K562 (cell line): ENCODE results near the gene PCDH9. TPM values are rescaled to one million over a fixed set of nuclear protein-coding genes. Genes with fewer than 3 reads are reported as not detected.

Source experiments
- ATAC-seq: fragments of 200-7000 bp; cut with Tn5 transposase; 3 replicates; pipeline ENCODE4 v1.9.1; 2020; ENCODE audit warnings: moderate library complexity
- BruUV-seq: library from RNA; stranded (reverse); fragments of 400-500 nt; replicated peaks from 2 replicates; lab custom pipeline; 2021; lab: Mats Ljungman, UMichigan
- CTCF ChIA-PET: fragments of 300-600 bp; formaldehyde crosslinking; extraction: SDS; loops from one replicate; lab custom pipeline; 2021; ENCODE audit warnings: low intra/inter-chr PET ratio; lab: Yijun Ruan, JAX
- POLR2A ChIA-PET: fragments of 300-600, 350-650 bp; sonication (Branson Sonifier 250); formaldehyde crosslinking; extraction: SDS; loops from one replicate; lab custom pipeline; 2021; ENCODE audit warnings: antibody characterized with exemption, inconsistent platforms; lab: Yijun Ruan, JAX
- DNase-seq, 4 experiments: peaks; one replicate each; pipeline versions ENCODE4 v3.0.0 to v3.0.0-alpha.2; 2011 to 2018; ENCODE audit warnings: low spot score in 3 of 4, mixed read lengths in 3 of 4; ENCODE audit errors: extremely low read depth in 1 of 4
- FAIRE-seq: peaks from 2 replicates; lab custom pipeline; 2011; peaks lifted over from hg19 to GRCh38; lab: Jason Lieb, UNC
- H2AFZ ChIP-seq: 2 replicates; pipeline ENCODE4 v1.6.0; 2011; ENCODE audit warnings: low read depth, low read length, control low read depth, inconsistent platforms
- H3K27ac ChIP-seq: fragments of 200-600 bp; 3 replicates; pipeline ENCODE4 v1.8.0; 2011; ENCODE audit warnings: low read depth, mild to moderate bottlenecking, control low read depth, inconsistent platforms, low read length, moderate library complexity, mixed read lengths; ENCODE audit errors: extremely low read depth
- H3K27me3 ChIP-seq, 2 experiments: fragments of 300-600 bp in 1 of 2; 2 replicates in 1 of 2; 3 replicates in 1 of 2; pipeline versions ENCODE4 v1.6.0 to v1.8.0; 2011; ENCODE audit warnings: inconsistent platforms in 2 of 2, low read length in 2 of 2, mild to moderate bottlenecking in 1 of 2, mixed read lengths in 1 of 2, moderate library complexity in 1 of 2; ENCODE audit not compliant: control insufficient read depth in 2 of 2, insufficient read depth in 2 of 2
- H3K36me3 ChIP-seq: fragments of 300-600 bp; 3 replicates; pipeline ENCODE4 v1.8.0; 2011; ENCODE audit warnings: mild to moderate bottlenecking, low read length, inconsistent platforms; ENCODE audit not compliant: control insufficient read depth, insufficient read depth
- H3K4me1 ChIP-seq, 2 experiments: fragments of 200-600 bp in 1 of 2; replicated peaks in 1 of 2; 2 replicates in 1 of 2; 3 replicates in 1 of 2; pipeline versions ENCODE4 v1.5.1 to v1.8.0; 2011; ENCODE audit warnings: inconsistent platforms in 2 of 2, low read length in 2 of 2, mild to moderate bottlenecking in 1 of 2, mixed read lengths in 1 of 2, moderate library complexity in 1 of 2; ENCODE audit not compliant: control insufficient read depth in 2 of 2, insufficient read depth in 2 of 2
- H3K4me2 ChIP-seq: 2 replicates; pipeline ENCODE4 v1.6.1; 2011; ENCODE audit warnings: low read length, control low read depth, inconsistent platforms, mixed read lengths; ENCODE audit not compliant: insufficient read depth
- H3K4me3 ChIP-seq: fragments of 200-600 bp; sonication (generic), shearing (Covaris generic); 2 replicates; pipeline ENCODE4 v1.5.1; 2016; ENCODE audit warnings: control low read depth, inconsistent platforms
- H3K79me2 ChIP-seq: fragments of 200-600 bp; 3 replicates; pipeline ENCODE4 v1.8.0; 2011; ENCODE audit warnings: low read length, inconsistent platforms; ENCODE audit not compliant: control insufficient read depth, insufficient read depth
- H3K9ac ChIP-seq, 2 experiments: 2 replicates each; pipeline versions ENCODE4 v1.6.0 to v1.6.1; 2011; ENCODE audit warnings: low read depth in 2 of 2, low read length in 2 of 2, control low read depth in 1 of 2, inconsistent platforms in 1 of 2, mild to moderate bottlenecking in 1 of 2, mixed read lengths in 1 of 2; ENCODE audit not compliant: insufficient read depth in 1 of 2
- H3K9me1 ChIP-seq: one replicate; pipeline ENCODE4 v1.6.0; 2011; ENCODE audit warnings: inconsistent platforms, mild to moderate bottlenecking, low read length, moderate library complexity; ENCODE audit not compliant: control insufficient read depth, insufficient read depth
- H3K9me3 ChIP-seq: replicated peaks from 2 replicates; pipeline ENCODE4 v1.5.1; 2011; ENCODE audit warnings: low read depth, low read length, inconsistent platforms; ENCODE audit not compliant: control insufficient read depth, insufficient read depth
- H4K20me1 ChIP-seq: replicated peaks from 2 replicates; pipeline ENCODE4 v1.6.1; 2011; ENCODE audit warnings: low read length, inconsistent platforms, mixed read lengths; ENCODE audit not compliant: control insufficient read depth, insufficient read depth
- CREB3 ChIP-seq: fragments of 450-650 bp; conservative IDR thresholded peaks from 2 replicates; pipeline ENCODE4 v1.6.1; 2016; ENCODE audit warnings: missing genetic modification characterization, low read depth, mild to moderate bottlenecking, missing compliant biosample characterization, moderate library complexity
- FOXJ2 ChIP-seq: fragments of 200-800 bp; sonication (Bioruptor generic); IDR thresholded peaks from 2 replicates; pipeline ENCODE4 v1.6.1; 2016; ENCODE audit warnings: missing genetic modification characterization, missing compliant biosample characterization
- KDM5B ChIP-seq: fragments of 200-600 bp; sonication (generic); IDR thresholded peaks from 2 replicates; pipeline ENCODE4 v1.6.1; 2012; ENCODE audit warnings: low read depth, mild to moderate bottlenecking, moderate library complexity, low read length, control low read depth, inconsistent platforms; ENCODE audit not compliant: insufficient replicate concordance
- NEUROD1 ChIP-seq: fragments of 150-350 bp; IDR thresholded peaks from 2 replicates; pipeline ENCODE4 v1.6.1; 2014; ENCODE audit warnings: borderline replicate concordance, low read length, low read depth; ENCODE audit not compliant: partially characterized antibody
- PRDM10 ChIP-seq: fragments of 450-650 bp; IDR thresholded peaks from 2 replicates; pipeline ENCODE4 v1.6.1; 2018; ENCODE audit not compliant: partially characterized antibody
- RFX1 ChIP-seq: fragments of 450-650 bp; IDR thresholded peaks from 2 replicates; pipeline ENCODE4 v1.6.1; 2016; ENCODE audit warnings: mild to moderate bottlenecking, moderate library complexity
- SMAD4 ChIP-seq: fragments of 250-450 bp; sonication (Bioruptor Pico); conservative IDR thresholded peaks from 2 replicates; pipeline ENCODE4 v1.8.0; 2021; ENCODE audit warnings: inconsistent platforms, mild to moderate bottlenecking, moderate library complexity
- SMC3 ChIP-seq: conservative IDR thresholded peaks from 2 replicates; pipeline ENCODE4 v1.6.1; 2011; ENCODE audit warnings: low read depth, low read length, improper control_type of control experiment; ENCODE audit not compliant: insufficient read depth
- ZBTB17 ChIP-seq: fragments of 450-650 bp; formaldehyde crosslinking; IDR thresholded peaks from 2 replicates; pipeline ENCODE4 v1.4.0; 2020; ENCODE audit warnings: mild to moderate bottlenecking
- ZNF146 ChIP-seq: IDR thresholded peaks from one replicate; pipeline ENCODE4 v1.6.1; 2018; ENCODE audit warnings: missing compliant biosample characterization; ENCODE audit not compliant: unreplicated experiment
- WGBS: fragments of 100-300 bp; shearing (Covaris generic); methylation state at CpG from one replicate; pipeline ENCODE4 v1.1.6; 2016; ENCODE audit warnings: low coverage, mixed read lengths; ENCODE audit not compliant: insufficient coverage; ENCODE audit errors: missing lambda C conversion rate; 5-methylcytosine and 5-hydroxymethylcytosine counted together
- in situ Hi-C: fragments of 300-500 bp; cut with MboI; formaldehyde crosslinking; loops from 4 replicates; pipeline ENCODE4 v1.15.0; 2018; ENCODE audit warnings: inconsistent platforms, mixed read lengths
- intact Hi-C: fragments of 100-400 bp; cut with micrococcal nuclease; formaldehyde crosslinking; loops from 2 replicates; pipeline ENCODE4 v1.14.2; 2022
- polyA plus RNA-seq, 8 experiments: library from polyadenylated mRNA; depleted of rRNA in 4 of 8; stranded (reverse) in 5 of 8; unstranded in 3 of 8; fragments of >200 nt; fragmentation: Nextera tagmentation in 2 of 8; fragmentation: Illumina TruSeq in 1 of 8; extraction: Ambion mirVana in 2 of 8; extraction: Trizol in 1 of 8; gene quantifications; 2 replicates each; pipeline versions ENCODE4 v1.2.1 to v1.2.3, GENCODE V29; 2011 to 2014; ENCODE audit warnings: inconsistent platforms in 1 of 8, missing spikeins in 1 of 8
- total RNA-seq, 7 experiments: library from RNA; depleted of rRNA in 6 of 7; stranded (reverse); fragments of >200 nt in 6 of 7; fragmentation: Illumina TruSeq in 2 of 7; extraction: Trizol in 2 of 7; gene quantifications; 2 replicates each; pipeline versions ENCODE4 v1.2.1 to v1.2.3, GENCODE V29; 2011 to 2021; ENCODE audit warnings: low replicate concordance in 1 of 7
- TF ChIP-seq, protein P1 (sequence below): fragments of 450-650 bp; formaldehyde crosslinking; IDR thresholded peaks from 2 replicates; pipeline ENCODE4 v1.4.0; 2020; ENCODE audit warnings: mild to moderate bottlenecking, moderate library complexity

Gene PCDH9
- total and polyA plus RNA-seq, 9 of the 15 experiments (the other 6 are each of a cell fraction or from before 2014, with no cell fraction given) = 1.1 to 6.7 (median 4.9) TPM

GRCh38 chr13:67033170-67033569, 197.0 kb downstream of the PCDH9 start (continued):
- no peak for TF ChIP-seq PRDM10

GRCh38 chr13:67023130-67023876, 206.8 kb downstream of the PCDH9 start:
- POLR2A ChIA-PET = interaction anchor here (0.7 kb wide), 1 partner anchor 327 kb away, joined by 3 read pairs; no protein-coding TSS in a partner anchor
- WGBS = 54% methylated on average over 4 of the region's 4 CpGs
- no TSS peak for BruUV-seq
- Histone ChIP-seq H3K9me1 (no peaks in the 10 kb centered on the region), H3K4me1 (no peaks in the 10 kb centered on the region), H2AFZ (no peak overlapping the region), H3K27me3 (no peaks in the 10 kb centered on the region), H3K27ac (no peak overlapping the region), H3K36me3 (no peaks in the 10 kb centered on the region), H3K4me3 (no peak overlapping the region), H3K9ac (no peak overlapping the region), H3K4me2 (no peak overlapping the region), H4K20me1 (no peaks in the 10 kb centered on the region), H3K9me3 (no peaks in the 10 kb centered on the region), H3K79me2 (no peaks in the 10 kb centered on the region)
- in situ Hi-C loops = no loop called here
- FAIRE-seq = no peak
- TF ChIP-seq KDM5B (no peak), RFX1 (peak; percentile 82), SMAD4 (CRISPR knock-in tag) (no peak), ZBTB17 (CRISPR knock-in tag) (0 out of 2 replicates have a peak, but pooled peaks have one; percentile 23), CREB3 (tag) (no peak), NEUROD1 (no peak), SMC3 (no peak), ZNF146 (CRISPR knock-in tag) (no peak), FOXJ2 (tag) (0 out of 2 replicates have a peak, but pooled peaks have one; percentile 39)
- TF ChIP-seq, protein P1, sequence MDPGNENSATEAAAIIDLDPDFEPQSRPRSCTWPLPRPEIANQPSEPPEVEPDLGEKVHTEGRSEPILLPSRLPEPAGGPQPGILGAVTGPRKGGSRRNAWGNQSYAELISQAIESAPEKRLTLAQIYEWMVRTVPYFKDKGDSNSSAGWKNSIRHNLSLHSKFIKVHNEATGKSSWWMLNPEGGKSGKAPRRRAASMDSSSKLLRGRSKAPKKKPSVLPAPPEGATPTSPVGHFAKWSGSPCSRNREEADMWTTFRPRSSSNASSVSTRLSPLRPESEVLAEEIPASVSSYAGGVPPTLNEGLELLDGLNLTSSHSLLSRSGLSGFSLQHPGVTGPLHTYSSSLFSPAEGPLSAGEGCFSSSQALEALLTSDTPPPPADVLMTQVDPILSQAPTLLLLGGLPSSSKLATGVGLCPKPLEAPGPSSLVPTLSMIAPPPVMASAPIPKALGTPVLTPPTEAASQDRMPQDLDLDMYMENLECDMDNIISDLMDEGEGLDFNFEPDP (CRISPR knock-in tag) = no peak
- ATAC-seq = no peak
- peak in 1 of 4 experiments; percentile 5 for DNase-seq
- intact Hi-C loops = no loop called here
- CTCF ChIA-PET = no interaction called here
